Effector memory CD4-positive, alpha-beta T cell (primary cell): ENCODE data around the gene NAT16.
"Not testable (repeated sequence)": the region's sequence is repeated elsewhere in the genome, so short reads cannot be mapped to it uniquely, and the experiment has no call there.

ENCODE experiments used
- DNase-seq, 3 donors: peaks; one replicate each; pipeline ENCODE4 v3.0.0-alpha.2; 2020
- H3K27ac ChIP-seq: 2 replicates; pipeline ENCODE4 v1.7.0; 2013; ENCODE audit warnings: mild to moderate bottlenecking, low read length, moderate library complexity; ENCODE audit not compliant: insufficient read depth, poor library complexity, severe bottlenecking
- H3K27me3 ChIP-seq: replicated peaks from 2 replicates; pipeline ENCODE4 v1.7.0; 2013; ENCODE audit warnings: mild to moderate bottlenecking, low read length; ENCODE audit not compliant: insufficient read depth, control insufficient read depth, poor library complexity, severe bottlenecking
- H3K36me3 ChIP-seq: 2 replicates; pipeline ENCODE4 v1.7.0; 2013; ENCODE audit warnings: mild to moderate bottlenecking, low read length, moderate library complexity; ENCODE audit not compliant: control insufficient read depth, insufficient read depth
- H3K4me1 ChIP-seq: 2 replicates; pipeline ENCODE4 v1.7.0; 2013; ENCODE audit warnings: low read length, mild to moderate bottlenecking; ENCODE audit not compliant: control insufficient read depth, insufficient read depth, poor library complexity, severe bottlenecking
- H3K4me3 ChIP-seq: 2 replicates; pipeline ENCODE4 v1.7.0; 2013; ENCODE audit warnings: low read length, low read depth, mild to moderate bottlenecking; ENCODE audit not compliant: insufficient read depth, poor library complexity, severe bottlenecking
- H3K9me3 ChIP-seq: 2 replicates; pipeline ENCODE4 v1.7.0; 2013; ENCODE audit warnings: mild to moderate bottlenecking, low read length, moderate library complexity; ENCODE audit not compliant: control insufficient read depth

Gene NAT16

GRCh38 chr7:101126651-101127459 lies 53.2 kb downstream of the NAT16 start, which contains the start of gene SERPINE1:
Gene SERPINE1, plus strand, starts transcription at chr7:101127104. Its CDS starts 1,290 bp downstream, at chr7:101128394.
- H3K4me3 ChIP-seq, result no peak within 1 kb of the TSS
- peak; percentile 16 to 29 (median 16) for DNase-seq

DNA sequence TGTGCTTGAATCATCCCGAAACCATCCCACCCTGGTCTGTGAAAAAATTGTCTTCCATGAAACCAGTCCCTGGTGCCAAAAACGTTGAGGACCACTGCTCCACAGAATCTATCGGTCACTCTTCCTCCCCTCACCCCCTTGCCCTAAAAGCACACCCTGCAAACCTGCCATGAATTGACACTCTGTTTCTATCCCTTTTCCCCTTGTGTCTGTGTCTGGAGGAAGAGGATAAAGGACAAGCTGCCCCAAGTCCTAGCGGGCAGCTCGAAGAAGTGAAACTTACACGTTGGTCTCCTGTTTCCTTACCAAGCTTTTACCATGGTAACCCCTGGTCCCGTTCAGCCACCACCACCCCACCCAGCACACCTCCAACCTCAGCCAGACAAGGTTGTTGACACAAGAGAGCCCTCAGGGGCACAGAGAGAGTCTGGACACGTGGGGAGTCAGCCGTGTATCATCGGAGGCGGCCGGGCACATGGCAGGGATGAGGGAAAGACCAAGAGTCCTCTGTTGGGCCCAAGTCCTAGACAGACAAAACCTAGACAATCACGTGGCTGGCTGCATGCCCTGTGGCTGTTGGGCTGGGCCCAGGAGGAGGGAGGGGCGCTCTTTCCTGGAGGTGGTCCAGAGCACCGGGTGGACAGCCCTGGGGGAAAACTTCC lies 54.0 kb downstream of the NAT16 start:
- H3K27ac ChIP-seq, result no peak overlapping the region
- peaks cover 17% of the 10 kb centered on the region for H3K4me1 ChIP-seq
- no peaks in the 10 kb centered on the region for H3K36me3 ChIP-seq
- H3K4me3 ChIP-seq, result no peak overlapping the region
- peaks cover 14% of the 10 kb centered on the region for H3K27me3 ChIP-seq
- DNase-seq, result no peak
- no peaks in the 10 kb centered on the region for H3K9me3 ChIP-seq

More at GRCh38 chr7:101126651-101127459, 53.2 kb downstream of the NAT16 start, which contains the start of gene SERPINE1:
- peaks cover 17% of the 10 kb centered on the region for H3K4me1 ChIP-seq
- H3K9me3 ChIP-seq, result no peaks in the 10 kb centered on the region
- peaks cover 11% of the 10 kb centered on the region for H3K27me3 ChIP-seq
- H3K27ac ChIP-seq, result no peak within 1 kb of the TSS
- no peaks in the 10 kb centered on the region for H3K36me3 ChIP-seq

DNA sequence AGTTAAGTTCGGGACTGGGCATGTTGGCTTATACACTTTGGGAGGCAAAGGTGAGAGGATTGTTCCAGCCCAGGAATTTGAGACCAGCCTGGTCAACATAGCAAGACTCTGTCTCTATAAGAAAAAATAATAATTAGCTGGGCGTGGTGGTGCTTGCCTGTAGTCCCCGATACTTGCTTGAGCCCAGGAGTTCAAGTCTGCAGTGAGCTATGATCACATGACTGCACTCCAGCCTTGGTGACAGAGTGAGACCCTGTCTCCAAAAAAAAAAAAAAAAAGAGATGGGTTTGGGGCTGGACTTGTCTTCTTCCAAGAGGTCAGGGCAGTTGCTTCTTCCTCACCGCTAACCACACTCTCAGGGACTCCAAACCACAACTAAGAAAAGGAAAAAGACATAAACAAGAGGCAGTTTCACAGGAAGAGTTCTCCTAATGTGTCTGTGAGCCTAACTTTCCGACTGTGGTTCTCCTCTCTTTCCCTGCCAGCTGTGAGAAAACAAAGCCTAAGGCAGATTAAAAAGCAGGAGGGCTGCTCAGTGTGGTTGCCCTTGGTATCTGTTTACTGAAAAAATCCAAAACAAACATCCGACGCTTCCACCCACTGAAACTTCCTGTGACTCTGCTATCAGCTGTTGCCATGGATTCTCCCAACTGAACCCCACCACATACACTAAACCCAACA lies 55.6 kb downstream of the NAT16 start:
- no peak overlapping the region for H3K4me3 ChIP-seq
- H3K4me1 ChIP-seq, result peaks cover 17% of the 10 kb centered on the region
- no peak for DNase-seq
- no peaks in the 10 kb centered on the region for H3K9me3 ChIP-seq
- peaks cover 14% of the 10 kb centered on the region for H3K27me3 ChIP-seq
- no peaks in the 10 kb centered on the region for H3K36me3 ChIP-seq
- H3K27ac ChIP-seq, result no peak overlapping the region

GRCh38 chr7:101123703-101124068 lies 56.4 kb downstream of the NAT16 start:
- H3K9me3 ChIP-seq, result no peaks in the 10 kb centered on the region
- H3K4me1 ChIP-seq, result peaks cover 17% of the 10 kb centered on the region
- no peak overlapping the region for H3K27ac ChIP-seq
- no peak overlapping the region for H3K4me3 ChIP-seq
- DNase-seq, result no peak
- H3K36me3 ChIP-seq, result no peaks in the 10 kb centered on the region
- peaks cover 17% of the 10 kb centered on the region for H3K27me3 ChIP-seq

DNA sequence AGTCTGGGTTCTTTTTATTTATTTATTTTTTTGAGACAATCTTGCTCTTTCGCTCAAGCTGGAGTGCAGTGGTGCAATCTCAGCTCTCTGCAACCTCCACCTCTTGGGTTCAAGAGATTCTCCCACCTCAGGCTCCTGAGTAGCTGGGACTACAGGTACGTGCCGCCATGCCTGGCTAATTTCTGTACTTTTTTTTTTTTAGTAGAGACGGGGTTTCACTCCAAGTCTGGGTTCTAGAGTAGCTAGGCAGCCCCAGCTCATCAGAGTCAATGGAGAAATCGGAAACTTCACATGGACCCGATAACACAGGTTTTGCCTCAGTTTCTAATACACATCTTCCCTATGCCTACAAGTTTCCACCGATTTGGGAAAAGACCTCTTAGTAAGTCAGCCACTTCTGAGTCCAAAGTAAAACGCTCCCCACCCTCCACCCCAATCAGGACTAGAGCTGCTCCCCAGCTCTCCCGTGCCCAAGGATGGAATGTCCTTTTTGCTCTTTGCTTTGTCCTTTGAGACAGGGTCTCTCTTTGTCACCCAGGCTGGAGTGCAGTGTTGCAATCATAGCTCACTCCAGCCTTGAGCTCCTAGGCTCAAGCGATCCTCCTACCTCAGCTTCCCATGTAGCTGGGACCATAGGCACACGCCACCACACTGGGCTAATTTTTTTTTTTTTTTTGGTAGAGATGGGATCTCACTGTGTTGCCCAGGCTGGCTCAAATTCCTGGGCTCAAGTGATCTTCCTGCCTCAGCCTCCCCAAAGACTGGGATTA lies 57.0 kb downstream of the NAT16 start:
- Histone ChIP-seq H3K4me1 (peaks cover 17% of the 10 kb centered on the region), H3K27ac (no peak overlapping the region)

GRCh38 chr7:101121991-101122932 lies 57.8 kb downstream of the NAT16 start:
- Histone ChIP-seq H3K27ac (no peak overlapping the region), H3K4me3 (no peak overlapping the region), H3K9me3 (no peaks in the 10 kb centered on the region), H3K4me1 (peaks cover 13% of the 10 kb centered on the region), H3K36me3 (no peaks in the 10 kb centered on the region), H3K27me3 (peaks cover 17% of the 10 kb centered on the region)
- DNase-seq, result no peak

More for the DNA sequence above, 57.0 kb downstream of the NAT16 start:
- no peak overlapping the region for H3K4me3 ChIP-seq
- no peaks in the 10 kb centered on the region for H3K9me3 ChIP-seq
- H3K27me3 ChIP-seq, result peaks cover 17% of the 10 kb centered on the region
- no peaks in the 10 kb centered on the region for H3K36me3 ChIP-seq
- no peak for DNase-seq

DNA sequence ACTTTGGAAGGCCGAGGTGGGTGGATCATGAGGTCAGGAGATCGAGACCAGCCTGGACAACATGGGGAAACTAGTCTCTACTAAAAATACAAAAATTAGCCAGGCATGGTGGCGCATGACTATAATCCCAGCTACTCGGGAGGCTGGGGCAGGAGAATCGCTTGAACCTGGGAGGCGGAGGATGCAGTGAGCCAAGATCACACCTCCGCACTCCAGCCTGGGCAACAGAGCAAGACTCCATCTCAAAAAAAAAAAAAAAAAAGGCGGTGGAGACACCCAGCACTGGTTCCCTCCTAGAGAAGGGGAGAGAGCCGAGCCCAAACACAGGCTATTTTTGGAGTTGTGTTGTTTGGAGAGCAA lies 58.5 kb downstream of the NAT16 start:
- H3K9me3 ChIP-seq, H3K27ac ChIP-seq, DNase-seq, H3K4me1 ChIP-seq, H3K4me3 ChIP-seq, H3K36me3 ChIP-seq: not testable (repeated sequence)
- peaks cover 17% of the 10 kb centered on the region for H3K27me3 ChIP-seq
